COLO668 (cell line): ENCODE measurements around the gene HDAC9.

ENCODE experiments used
- DNase-seq: peaks from one replicate; lab custom pipeline; 2025; ENCODE audit not compliant: unreplicated experiment; lab: John Stamatoyannopoulos, UW

Gene HDAC9

DNA sequence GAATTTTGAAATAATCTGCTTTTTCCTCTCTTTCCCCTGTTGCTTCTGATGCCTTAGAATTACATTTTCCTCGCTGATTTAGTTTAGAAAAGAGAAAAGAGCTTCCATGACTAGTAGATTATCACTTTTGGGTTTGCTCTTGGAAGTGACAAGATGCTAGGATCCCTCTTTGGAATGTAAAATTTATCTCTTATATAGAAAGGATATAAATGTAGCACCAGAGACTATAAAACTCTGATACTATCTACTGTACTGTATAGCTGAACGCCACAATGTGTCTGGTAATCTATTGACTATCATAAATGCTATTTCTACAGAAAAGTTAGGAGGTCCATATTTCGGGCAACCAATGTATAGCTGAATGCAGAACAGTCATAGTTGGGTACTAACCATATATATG lies 1.1 kb upstream of the HDAC9 start:
- DNase-seq: no peak

- DNase-seq: no peak
Observed at GRCh38 chr7:18494821-18495408, 634 bp upstream of the HDAC9 start.

DNA sequence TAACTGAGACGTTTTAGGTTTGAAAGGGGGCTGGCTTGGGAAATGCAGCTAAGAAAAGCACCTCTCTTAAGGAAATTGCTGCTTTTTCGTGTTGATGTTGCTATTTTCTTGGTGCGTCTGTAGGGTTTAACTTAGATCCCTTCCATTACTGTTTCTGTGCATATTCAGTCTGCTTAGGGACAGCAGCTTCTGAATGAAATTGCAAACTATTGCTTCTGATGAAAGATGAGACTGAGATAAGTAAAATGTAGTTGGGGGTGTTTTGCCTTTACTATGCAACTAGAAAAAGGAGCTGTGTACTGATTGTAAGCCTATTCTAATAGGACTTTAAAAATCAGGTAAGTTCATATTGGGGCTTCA lies 772 bp downstream of the HDAC9 start:
- no peak for DNase-seq

GRCh38 chr7:18497082-18497481 lies 1.5 kb downstream of the HDAC9 start:
- no peak for DNase-seq

DNA sequence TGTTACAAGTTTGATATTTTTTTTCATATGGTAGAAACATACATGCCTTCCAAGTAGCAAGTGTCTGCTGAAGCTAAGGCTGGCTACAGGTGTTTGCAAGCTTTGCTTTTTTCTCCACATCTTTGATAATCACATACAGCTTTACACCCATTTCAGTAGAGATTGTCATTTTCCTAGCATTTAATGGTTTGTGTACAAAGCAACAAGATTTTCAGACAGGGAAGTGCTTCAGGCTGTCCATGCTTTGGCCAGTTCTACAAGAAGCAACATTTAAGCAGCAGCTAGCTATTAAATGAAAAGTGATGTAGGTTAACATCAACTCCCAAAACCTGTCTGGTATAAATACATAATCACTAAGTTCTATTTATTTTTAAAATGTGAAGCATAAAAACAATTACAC lies 2.3 kb downstream of the HDAC9 start:
- no peak for DNase-seq

GRCh38 chr7:18498341-18498740 lies 2.8 kb downstream of the HDAC9 start:
- no peak for DNase-seq

DNA sequence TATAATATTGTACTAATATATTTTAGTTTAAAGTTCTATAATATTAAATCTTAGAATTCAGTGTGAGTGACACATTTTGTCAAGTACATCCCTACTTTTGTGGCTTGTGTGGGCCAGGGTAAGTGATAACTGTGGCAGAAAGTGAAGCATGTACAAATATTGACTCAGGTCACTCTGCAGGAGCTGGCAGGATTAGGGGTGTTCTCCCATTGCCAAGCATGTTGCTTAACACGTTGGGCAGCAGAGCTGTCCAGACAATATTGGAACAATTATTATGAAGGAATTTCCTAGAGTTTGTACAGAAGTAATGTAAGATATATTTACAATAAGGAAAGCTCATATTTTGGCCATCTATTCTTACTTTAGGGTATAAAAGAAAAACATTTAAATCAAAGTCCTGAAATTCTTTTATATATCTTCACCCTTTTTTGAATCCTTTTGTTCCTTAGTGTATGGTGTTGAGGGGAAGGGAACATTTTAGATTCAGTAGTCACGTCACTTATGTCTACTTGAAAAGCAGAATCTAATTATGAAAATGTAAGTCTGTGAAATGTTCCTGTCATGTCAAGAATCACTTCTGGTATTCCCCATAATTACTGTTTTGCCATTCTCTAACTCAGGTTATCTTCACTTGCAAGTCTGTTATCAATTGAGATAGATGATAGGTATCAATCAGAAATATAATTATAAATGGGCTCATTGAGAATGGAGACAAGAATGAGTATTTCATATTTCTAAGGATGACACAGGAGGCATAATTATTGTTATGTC lies 4.0 kb downstream of the HDAC9 start:
- peak; percentile 52 for DNase-seq

DNA sequence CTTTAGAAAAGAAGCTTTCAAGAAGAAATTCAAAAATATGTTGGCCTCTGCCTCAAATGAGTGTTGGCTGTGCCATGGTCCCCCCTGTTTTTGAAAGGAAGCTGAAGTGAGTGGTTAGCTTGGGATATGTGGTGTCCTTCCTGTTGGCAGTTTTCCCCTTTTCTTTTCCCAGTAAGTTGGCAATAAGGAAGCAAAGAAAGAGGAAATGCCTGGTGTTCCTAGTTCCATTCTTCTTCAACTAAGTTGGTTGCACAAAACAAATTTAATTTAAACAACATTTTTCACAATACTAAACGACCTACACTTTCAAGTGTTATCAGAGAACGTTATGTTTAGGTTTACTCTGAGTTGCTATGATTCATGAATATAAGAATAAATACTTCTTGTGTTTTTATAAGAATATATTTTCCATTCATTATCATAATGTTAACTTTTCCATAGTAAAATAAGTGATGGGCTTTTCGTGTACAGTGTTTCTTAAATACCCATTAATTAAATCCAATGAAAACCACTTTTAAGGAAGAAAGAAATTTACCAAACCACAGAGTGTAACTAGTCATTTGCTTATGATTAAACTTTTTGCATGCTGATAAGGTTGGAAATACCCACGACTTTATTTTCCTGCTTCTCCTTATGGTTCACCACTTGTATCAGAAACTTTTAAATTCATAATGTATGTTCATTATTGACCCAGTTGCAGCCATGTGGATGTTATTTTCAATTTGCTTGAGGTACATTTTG lies 7.7 kb downstream of the HDAC9 start:
- no peak for DNase-seq

GRCh38 chr7:18504965-18505364 lies 9.4 kb downstream of the HDAC9 start:
- DNase-seq: no peak

- no peak for DNase-seq
Observed at GRCh38 chr7:18505870-18506460, 10.4 kb downstream of the HDAC9 start.

DNA sequence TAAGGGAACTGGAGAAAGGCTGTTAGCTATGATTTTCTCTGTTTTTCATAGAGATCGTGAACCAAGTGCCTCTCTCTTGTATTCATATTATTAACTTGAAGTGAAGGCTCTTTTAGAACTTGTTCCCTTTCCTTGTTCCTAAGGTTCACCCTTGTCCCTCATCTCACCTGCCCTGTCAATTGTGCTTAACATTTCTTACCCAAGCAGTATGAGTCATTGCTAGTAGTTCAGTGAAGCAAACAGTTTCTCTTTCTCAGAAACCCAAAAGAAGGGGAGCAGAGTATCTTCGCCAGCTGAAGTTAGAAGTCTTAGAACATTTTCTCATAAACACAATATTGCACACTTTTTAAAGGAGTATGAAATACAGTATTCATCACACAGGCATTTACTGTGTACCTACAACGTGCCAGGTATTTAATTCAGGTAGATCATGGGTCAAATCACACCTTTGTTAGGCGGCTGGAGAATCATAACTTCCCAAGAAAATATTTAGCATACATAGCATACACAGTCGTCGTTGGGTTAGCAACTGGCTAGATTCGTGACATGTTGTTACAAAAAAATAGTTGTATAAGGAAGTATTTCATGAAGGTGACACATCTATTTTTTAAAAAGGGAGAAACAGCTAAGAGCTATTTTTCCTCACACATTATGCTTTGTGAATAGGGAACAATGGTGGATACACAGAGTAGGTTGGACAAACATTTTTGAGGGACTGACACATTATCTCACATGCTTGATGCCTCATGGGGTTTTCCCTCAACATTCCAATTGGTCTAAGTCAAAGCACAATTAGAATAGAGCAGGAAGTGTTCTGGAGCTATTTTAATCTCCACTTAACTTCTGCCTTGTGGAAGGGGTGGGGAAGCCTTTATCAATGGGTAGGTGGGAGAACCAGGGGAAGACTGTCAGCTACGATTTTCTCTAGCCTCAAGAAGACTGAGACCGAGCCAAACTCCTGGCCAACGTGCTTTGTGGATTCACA lies 13.2 kb downstream of the HDAC9 start:
- no peak for DNase-seq

DNA sequence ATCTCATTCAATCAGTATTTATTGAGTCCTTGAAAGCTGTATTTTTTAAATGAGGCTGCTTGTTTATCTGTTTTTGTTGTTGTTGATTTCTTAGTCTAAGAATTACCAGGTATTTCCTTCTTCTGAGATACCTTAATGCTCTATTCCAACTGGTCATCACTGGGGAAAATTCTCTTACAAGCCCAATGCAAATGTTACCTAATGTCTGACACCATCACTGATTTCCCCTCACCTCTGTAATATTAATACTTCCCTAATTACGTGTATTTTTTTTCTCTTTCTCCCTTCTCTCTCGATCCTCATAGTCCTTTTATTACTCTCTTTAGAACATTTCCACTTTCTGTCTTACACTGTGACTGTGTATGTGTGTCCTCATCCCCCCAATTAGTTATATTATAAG lies 13.9 kb downstream of the HDAC9 start:
- DNase-seq: no peak

DNA sequence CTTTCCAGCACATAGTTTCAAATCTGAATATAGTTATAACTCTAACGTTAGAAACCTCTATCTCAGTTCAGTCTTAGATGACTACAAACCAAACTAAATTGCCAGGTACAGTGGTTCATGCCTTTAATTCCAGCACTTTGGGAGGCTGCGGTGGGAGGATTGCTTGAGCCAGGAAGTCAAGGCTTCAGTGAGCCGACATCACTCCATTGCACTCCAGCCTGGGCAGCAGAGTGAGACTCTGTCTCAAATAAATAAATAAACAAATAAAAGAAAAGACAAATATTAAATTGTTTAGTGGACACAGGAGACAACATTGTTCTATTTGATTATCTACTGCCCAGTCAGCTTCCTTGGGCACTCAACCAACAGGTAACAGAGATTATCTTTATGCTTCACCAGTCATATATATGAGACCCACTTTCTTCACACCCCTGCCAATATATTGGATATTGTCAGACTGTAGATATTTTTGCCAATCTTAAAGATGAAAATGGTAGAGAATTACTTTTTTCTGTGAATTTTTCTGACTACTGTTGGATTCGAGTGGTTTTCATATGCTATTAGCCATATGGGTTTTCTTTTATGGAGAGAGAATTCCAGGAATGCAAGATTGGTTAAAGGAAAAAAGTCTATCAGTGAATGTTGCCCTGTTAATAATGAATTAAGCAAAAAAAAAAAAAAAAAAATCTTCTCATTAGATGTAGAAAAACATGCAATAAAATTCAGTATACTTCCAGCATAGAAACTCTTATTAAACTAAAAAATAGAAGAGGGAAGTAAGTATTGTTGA lies 16.0 kb downstream of the HDAC9 start:
- DNase-seq: no peak

DNA sequence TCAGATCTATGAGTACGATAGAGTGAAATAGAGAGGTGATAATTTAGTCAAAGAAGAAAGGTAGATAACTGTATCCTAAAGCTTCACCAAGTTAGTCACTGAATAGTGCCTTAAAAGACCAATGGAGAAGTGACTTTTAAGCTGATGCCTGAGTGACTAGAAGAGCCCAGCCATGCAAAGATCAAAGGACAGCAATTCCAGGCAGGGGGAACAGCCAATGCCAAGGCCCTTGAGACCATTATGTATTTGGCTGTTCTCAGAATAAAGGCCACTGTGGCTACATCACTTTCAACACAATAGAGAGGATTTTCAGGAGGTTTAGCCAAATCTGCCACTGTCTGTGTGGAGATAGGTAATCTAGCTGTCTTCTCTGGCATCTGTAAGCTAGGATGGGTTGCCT lies 17.8 kb downstream of the HDAC9 start:
- no peak for DNase-seq

DNA sequence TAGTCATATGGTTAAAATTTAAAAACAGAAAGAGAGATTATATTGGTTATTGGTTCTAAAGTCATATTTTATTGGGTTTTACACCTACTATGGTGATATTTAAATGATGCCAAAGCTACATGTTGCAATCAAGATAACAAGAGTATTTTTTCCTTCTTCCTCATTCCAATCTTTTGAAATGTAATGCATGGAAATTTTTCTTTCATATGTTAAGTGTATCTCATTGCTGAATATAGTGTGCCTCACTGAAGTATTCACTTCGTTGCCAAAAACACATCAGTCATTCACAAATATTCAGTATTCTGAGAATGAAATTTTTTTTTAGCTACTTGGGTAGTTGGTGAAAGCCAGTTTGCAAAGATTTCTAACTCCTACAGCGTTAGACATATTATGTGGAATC lies 19.5 kb downstream of the HDAC9 start:
- no peak for DNase-seq

- no peak for DNase-seq
Observed at GRCh38 chr7:18517646-18518045, 22.1 kb downstream of the HDAC9 start.

DNA sequence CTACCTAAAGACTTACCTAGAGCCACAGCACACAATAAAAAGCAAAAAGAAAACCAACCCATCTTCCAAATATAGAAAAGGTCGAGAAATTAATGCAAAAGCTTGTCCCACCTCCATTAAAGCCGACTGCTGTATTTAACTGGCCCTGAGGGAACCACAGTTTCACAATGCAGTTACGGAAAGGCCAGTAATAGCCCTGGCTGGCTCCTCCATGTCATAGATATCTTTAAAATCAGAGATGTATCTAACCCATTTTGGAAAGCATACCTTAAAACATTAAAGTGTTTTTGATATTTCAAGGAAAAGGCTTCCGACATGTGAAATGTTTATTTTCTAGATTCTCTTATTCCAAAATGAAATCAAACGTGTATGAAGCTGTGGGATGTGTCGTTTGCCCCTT lies 23.0 kb downstream of the HDAC9 start:
- DNase-seq: no peak

GRCh38 chr7:18520450-18521235 lies 25.1 kb downstream of the HDAC9 start:
- DNase-seq: no peak

DNA sequence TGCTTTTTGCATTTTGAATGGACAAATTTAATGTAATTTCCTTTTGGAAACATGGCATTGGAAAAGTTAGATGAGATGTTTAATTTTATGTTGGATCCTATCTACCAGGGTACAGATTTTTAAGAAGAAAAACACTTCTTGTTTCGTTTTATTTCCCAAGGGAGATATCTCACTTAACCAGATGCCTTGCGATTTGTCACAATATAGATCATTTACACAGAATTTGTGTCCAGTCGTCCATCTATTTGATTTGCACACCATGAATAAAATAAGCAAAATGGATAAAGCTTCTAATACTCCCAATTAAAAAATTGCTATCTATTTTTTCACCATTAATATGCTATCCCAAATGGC lies 25.7 kb downstream of the HDAC9 start:
- DNase-seq: no peak
